SH-SY5Y (cell line): ENCODE data around the gene DIPK1B.

Source experiments
- GATA2 ChIP-seq: IDR thresholded peaks from 2 replicates; pipeline ENCODE4 v1.6.1; 2011; ENCODE audit warnings: mild to moderate bottlenecking, low read depth, low read length
- GATA3 ChIP-seq: IDR thresholded peaks from 2 replicates; pipeline ENCODE4 v1.6.1; 2011; ENCODE audit warnings: low read depth, mild to moderate bottlenecking, low read length, moderate library complexity

DNA sequence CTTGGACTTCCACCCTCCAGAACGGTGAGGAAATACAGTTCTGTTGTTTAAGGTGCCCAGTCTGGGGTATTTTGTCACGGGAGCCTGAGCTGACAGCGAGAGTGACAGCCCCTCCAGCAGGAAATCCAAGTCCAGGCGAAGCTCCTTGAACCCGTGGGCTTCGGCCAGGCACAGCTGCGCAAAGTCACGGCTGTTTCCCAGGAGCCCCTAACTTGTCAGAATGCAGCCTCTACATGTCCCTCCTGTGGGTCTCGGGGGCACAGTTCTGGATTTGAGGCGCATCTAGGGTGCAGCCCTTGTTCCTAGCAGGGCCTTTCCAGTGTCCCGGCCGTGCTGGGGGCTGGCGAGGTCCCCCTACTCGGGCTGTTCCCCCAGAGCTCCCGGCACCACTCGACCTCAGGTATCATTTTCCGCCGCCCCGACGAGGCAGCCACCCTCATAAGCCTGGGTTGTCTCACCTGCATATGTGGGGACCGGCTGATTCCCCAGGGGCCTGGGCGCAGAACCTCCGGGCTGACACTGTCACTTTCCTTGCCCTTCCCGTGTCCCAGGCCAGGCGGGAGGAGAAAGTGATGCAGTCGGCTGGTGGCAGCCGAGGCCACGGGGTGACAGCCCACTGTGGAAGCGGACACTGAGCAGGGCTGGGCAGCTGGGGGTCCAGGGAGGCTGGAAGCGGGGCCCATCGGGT lies 41.1 kb downstream of the DIPK1B start:
- no peak for TF ChIP-seq GATA2
- TF ChIP-seq GATA3: no peak
